Measurements from ENCODE around the gene RPTOR. TPM values are rescaled to one million over a fixed set of nuclear protein-coding genes. Genes with fewer than 3 reads are reported as not detected.

The RPTOR gene
- total RNA-seq, 1 experiment from 2014 or later: 30.6 TPM

- Histone ChIP-seq H3K4me1 (ENCODE audit: low read length) (peaks cover 27% of the 10 kb centered on the region), H3K36me3 (ENCODE audit: insufficient read depth, low read length) (no peaks in the 10 kb centered on the region), H3K4me2 (ENCODE audit: low read depth, low read length, poor library complexity, severe bottlenecking) (no peak overlapping the region), H3K27me3 (ENCODE audit: low read length) (no peaks in the 10 kb centered on the region), H3K9me2 (replicated peaks; ENCODE audit: insufficient read depth, low read length) (no peaks in the 10 kb centered on the region), H3K79me2 (ENCODE audit: low read length) (peaks cover 99% of the 10 kb centered on the region), H4K20me1 (ENCODE audit: insufficient read depth, low read depth, low read length) (no peaks in the 10 kb centered on the region), H2AFZ (ENCODE audit: low read length) (no peak overlapping the region), H3K27ac (ENCODE audit: low read length) (no peak overlapping the region), H3K9ac (ENCODE audit: low read length) (no peak overlapping the region), H3K4me3 (ENCODE audit: low read length) (no peak overlapping the region), H3K9me3 (ENCODE audit: low read length) (no peaks in the 10 kb centered on the region)
- DNase-seq: no peak
These were observed 89.4 kb downstream of the RPTOR start for GRCh38 chr17:80633994-80634566.

GRCh38 chr17:80636361-80637018 lies 91.9 kb downstream of the RPTOR start:
- no peaks in the 10 kb centered on the region for H3K9me3 ChIP-seq (ENCODE audit: low read length)
- no peak overlapping the region for H3K4me3 ChIP-seq (ENCODE audit: low read length)
- peak; percentile 68 for DNase-seq
- no peak overlapping the region for H3K4me2 ChIP-seq (ENCODE audit: low read depth, low read length, poor library complexity, severe bottlenecking)
- peaks cover 99% of the 10 kb centered on the region for H3K79me2 ChIP-seq (ENCODE audit: low read length)
- no peaks in the 10 kb centered on the region for H3K9me2 ChIP-seq (replicated peaks; ENCODE audit: insufficient read depth, low read length)
- H3K36me3 ChIP-seq (ENCODE audit: insufficient read depth, low read length): no peaks in the 10 kb centered on the region
- H4K20me1 ChIP-seq (ENCODE audit: insufficient read depth, low read depth, low read length): no peaks in the 10 kb centered on the region
- no peaks in the 10 kb centered on the region for H3K27me3 ChIP-seq (ENCODE audit: low read length)
- no peak overlapping the region for H3K9ac ChIP-seq (ENCODE audit: low read length)
- H2AFZ ChIP-seq (ENCODE audit: low read length): no peak overlapping the region
- H3K27ac ChIP-seq (ENCODE audit: low read length): no peak overlapping the region
- peaks cover 41% of the 10 kb centered on the region for H3K4me1 ChIP-seq (ENCODE audit: low read length)

GRCh38 chr17:80637048-80637781 lies 92.6 kb downstream of the RPTOR start:
- Histone ChIP-seq H3K79me2 (ENCODE audit: low read length) (peaks cover 99% of the 10 kb centered on the region), H3K9me2 (replicated peaks; ENCODE audit: insufficient read depth, low read length) (no peaks in the 10 kb centered on the region), H3K36me3 (ENCODE audit: insufficient read depth, low read length) (no peaks in the 10 kb centered on the region), H4K20me1 (ENCODE audit: insufficient read depth, low read depth, low read length) (no peaks in the 10 kb centered on the region), H3K27ac (ENCODE audit: low read length) (no peak overlapping the region), H3K4me2 (ENCODE audit: low read depth, low read length, poor library complexity, severe bottlenecking) (no peak overlapping the region), H3K4me3 (ENCODE audit: low read length) (no peak overlapping the region), H2AFZ (ENCODE audit: low read length) (no peak overlapping the region), H3K4me1 (ENCODE audit: low read length) (peaks cover 41% of the 10 kb centered on the region), H3K9ac (ENCODE audit: low read length) (no peak overlapping the region), H3K27me3 (ENCODE audit: low read length) (no peaks in the 10 kb centered on the region), H3K9me3 (ENCODE audit: low read length) (no peaks in the 10 kb centered on the region)
- no peak for DNase-seq

- H3K4me1 ChIP-seq (ENCODE audit: low read length): peaks cover 41% of the 10 kb centered on the region
- no peak overlapping the region for H2AFZ ChIP-seq (ENCODE audit: low read length)
- H3K9ac ChIP-seq (ENCODE audit: low read length): peak overlapping the region; percentile 6; the same call in 1 of the 2 replicates
- no peaks in the 10 kb centered on the region for H3K9me2 ChIP-seq (replicated peaks; ENCODE audit: insufficient read depth, low read length)
- no peaks in the 10 kb centered on the region for H3K9me3 ChIP-seq (ENCODE audit: low read length)
- H3K79me2 ChIP-seq (ENCODE audit: low read length): peaks cover 97% of the 10 kb centered on the region
- DNase-seq: peak; percentile 59
- peak overlapping the region; percentile 29 for H3K4me2 ChIP-seq (ENCODE audit: low read depth, low read length, poor library complexity, severe bottlenecking)
- 0 out of 2 replicates have a peak overlapping the region, but pooled peaks have one; percentile 8 for H3K27ac ChIP-seq (ENCODE audit: low read length)
- no peak overlapping the region for H3K4me3 ChIP-seq (ENCODE audit: low read length)
- H3K27me3 ChIP-seq (ENCODE audit: low read length): no peaks in the 10 kb centered on the region
- H4K20me1 ChIP-seq (ENCODE audit: insufficient read depth, low read depth, low read length): no peaks in the 10 kb centered on the region
- no peaks in the 10 kb centered on the region for H3K36me3 ChIP-seq (ENCODE audit: insufficient read depth, low read length)
These were observed 95.0 kb downstream of the RPTOR start for GRCh38 chr17:80639658-80640057.

GRCh38 chr17:80640366-80641084 lies 95.9 kb downstream of the RPTOR start:
- Histone ChIP-seq H3K4me3 (ENCODE audit: low read length) (no peak overlapping the region), H3K27me3 (ENCODE audit: low read length) (no peaks in the 10 kb centered on the region), H3K79me2 (ENCODE audit: low read length) (peaks cover 97% of the 10 kb centered on the region), H3K4me2 (ENCODE audit: low read depth, low read length, poor library complexity, severe bottlenecking) (no peak overlapping the region), H4K20me1 (ENCODE audit: insufficient read depth, low read depth, low read length) (no peaks in the 10 kb centered on the region), H3K9ac (ENCODE audit: low read length) (no peak overlapping the region), H3K4me1 (ENCODE audit: low read length) (peaks cover 37% of the 10 kb centered on the region), H2AFZ (ENCODE audit: low read length) (no peak overlapping the region), H3K36me3 (ENCODE audit: insufficient read depth, low read length) (no peaks in the 10 kb centered on the region), H3K9me2 (replicated peaks; ENCODE audit: insufficient read depth, low read length) (no peaks in the 10 kb centered on the region), H3K27ac (ENCODE audit: low read length) (0 out of 2 replicates have a peak overlapping the region, but pooled peaks have one; percentile 4), H3K9me3 (ENCODE audit: low read length) (no peaks in the 10 kb centered on the region)
- no peak for DNase-seq

- no peaks in the 10 kb centered on the region for H3K27me3 ChIP-seq (ENCODE audit: low read length)
- H3K79me2 ChIP-seq (ENCODE audit: low read length): peaks cover 98% of the 10 kb centered on the region
- no peaks in the 10 kb centered on the region for H3K9me2 ChIP-seq (replicated peaks; ENCODE audit: insufficient read depth, low read length)
- DNase-seq: no peak
- no peak overlapping the region for H2AFZ ChIP-seq (ENCODE audit: low read length)
- H3K4me2 ChIP-seq (ENCODE audit: low read depth, low read length, poor library complexity, severe bottlenecking): no peak overlapping the region
- no peaks in the 10 kb centered on the region for H3K9me3 ChIP-seq (ENCODE audit: low read length)
- no peaks in the 10 kb centered on the region for H4K20me1 ChIP-seq (ENCODE audit: insufficient read depth, low read depth, low read length)
- H3K9ac ChIP-seq (ENCODE audit: low read length): no peak overlapping the region
- H3K4me3 ChIP-seq (ENCODE audit: low read length): no peak overlapping the region
- peaks cover 19% of the 10 kb centered on the region for H3K4me1 ChIP-seq (ENCODE audit: low read length)
- H3K27ac ChIP-seq (ENCODE audit: low read length): no peak overlapping the region
- no peaks in the 10 kb centered on the region for H3K36me3 ChIP-seq (ENCODE audit: insufficient read depth, low read length)
These were observed 98.9 kb downstream of the RPTOR start for GRCh38 chr17:80643326-80644099.

GRCh38 chr17:80644536-80644935 lies 99.9 kb downstream of the RPTOR start:
- Histone ChIP-seq H3K9me2 (replicated peaks; ENCODE audit: insufficient read depth, low read length) (no peaks in the 10 kb centered on the region), H3K36me3 (ENCODE audit: insufficient read depth, low read length) (no peaks in the 10 kb centered on the region), H4K20me1 (ENCODE audit: insufficient read depth, low read depth, low read length) (no peaks in the 10 kb centered on the region), H3K4me1 (ENCODE audit: low read length) (peaks cover 13% of the 10 kb centered on the region), H3K4me3 (ENCODE audit: low read length) (no peak overlapping the region), H3K27me3 (ENCODE audit: low read length) (no peaks in the 10 kb centered on the region), H3K9me3 (ENCODE audit: low read length) (no peaks in the 10 kb centered on the region), H3K27ac (ENCODE audit: low read length) (no peak overlapping the region), H3K9ac (ENCODE audit: low read length) (no peak overlapping the region), H3K79me2 (ENCODE audit: low read length) (peaks cover 98% of the 10 kb centered on the region), H2AFZ (ENCODE audit: low read length) (no peak overlapping the region), H3K4me2 (ENCODE audit: low read depth, low read length, poor library complexity, severe bottlenecking) (no peak overlapping the region)
- no peak for DNase-seq

Measured in Karpas-422 (cell line).